Measurements from ENCODE around the gene MTX1.
A peak's percentile ranks its signal among the peaks of the same experiment; 100 is the strongest.

Gene MTX1

GRCh38 chr1:155169541-155169940 lies 39.0 kb upstream of the MTX1 start:
- peaks cover 3 to 38% (median 27%) of the 10 kb centered on the region in 4 donors for H3K4me1 ChIP-seq

GRCh38 chr1:155170101-155170785 lies 38.3 kb upstream of the MTX1 start:
- H3K27ac ChIP-seq, result no peak overlapping the region
- H3K27me3 ChIP-seq, result peaks cover 0 to 27% of the 10 kb centered on the region in 2 donors
- peak in 1 of 2 donors; percentile 7 for DNase-seq
- intact Hi-C loops (cut with DNase I; ENCODE audit: low total_unique reads), result no loop called here
- no peak overlapping the region for H3K4me3 ChIP-seq
- peaks cover 3 to 43% (median 29%) of the 10 kb centered on the region in 4 donors for H3K4me1 ChIP-seq
- H3K9me3 ChIP-seq, result no peaks in the 10 kb centered on the region
- TF ChIP-seq CTCF (IDR thresholded peaks at IDR 0.05), result no peak
- H3K36me3 ChIP-seq, result peaks cover 7 to 26% (median 22%) of the 10 kb centered on the region in 3 donors

More at GRCh38 chr1:155169541-155169940, 39.0 kb upstream of the MTX1 start:
- Histone ChIP-seq H3K9me3 (no peaks in the 10 kb centered on the region), H3K27me3 (peaks cover 0 to 20% of the 10 kb centered on the region in 2 donors), H3K4me3 (no peak overlapping the region), H3K27ac (no peak overlapping the region), H3K36me3 (peaks cover 7 to 26% (median 22%) of the 10 kb centered on the region in 3 donors)
- DNase-seq, result no peak
- intact Hi-C loops (cut with DNase I; ENCODE audit: low total_unique reads), result no loop called here
- TF ChIP-seq CTCF (IDR thresholded peaks at IDR 0.05), result no peak

GRCh38 chr1:155170806-155171205 lies 37.7 kb upstream of the MTX1 start:
- H3K36me3 ChIP-seq, result peaks cover 7 to 26% (median 22%) of the 10 kb centered on the region in 3 donors
- DNase-seq, result no peak
- peaks cover 3 to 43% (median 29%) of the 10 kb centered on the region in 4 donors for H3K4me1 ChIP-seq
- intact Hi-C loops (cut with DNase I; ENCODE audit: low total_unique reads), result no loop called here
- H3K9me3 ChIP-seq, result no peaks in the 10 kb centered on the region
- peaks cover 0 to 31% of the 10 kb centered on the region in 2 donors for H3K27me3 ChIP-seq
- H3K27ac ChIP-seq, result no peak overlapping the region
- H3K4me3 ChIP-seq, result no peak overlapping the region
- no peak for TF ChIP-seq CTCF (IDR thresholded peaks at IDR 0.05)

- peak in 1 of 2 donors; percentile 12 for DNase-seq
- Histone ChIP-seq H3K36me3 (peaks cover 7 to 26% (median 22%) of the 10 kb centered on the region in 3 donors), H3K4me3 (peak overlapping the region; percentile 79 to 80), H3K27me3 (peaks cover 0 to 24% of the 10 kb centered on the region in 2 donors), H3K4me1 (peaks cover 3 to 40% (median 26%) of the 10 kb centered on the region in 4 donors), H3K9me3 (no peaks in the 10 kb centered on the region), H3K27ac (peak overlapping the region; percentile 89 to 94)
- intact Hi-C loops (cut with DNase I; ENCODE audit: low total_unique reads), result no loop called here
- no peak for TF ChIP-seq CTCF (IDR thresholded peaks at IDR 0.05)
These were observed 36.4 kb upstream of the MTX1 start for GRCh38 chr1:155171836-155172731.

GRCh38 chr1:155172732-155173477 lies 35.6 kb upstream of the MTX1 start, which contains the start of gene KRTCAP2:
TSS of gene KRTCAP2 (minus strand) at chr1:155173304. CDS start at chr1:155173224, 80 bp downstream.
- intact Hi-C loops (cut with DNase I; ENCODE audit: low total_unique reads), result no loop called here
- peak; percentile 93 to 94 for TF ChIP-seq CTCF (IDR thresholded peaks at IDR 0.05)
- H3K4me3 ChIP-seq, result peak within 1 kb of the TSS; percentile 79 to 80
- no peaks in the 10 kb centered on the region for H3K9me3 ChIP-seq
- H3K27me3 ChIP-seq, result peaks cover 0 to 20% of the 10 kb centered on the region in 2 donors
- H3K36me3 ChIP-seq, result peaks cover 7 to 26% (median 22%) of the 10 kb centered on the region in 3 donors
- peak within 1 kb of the TSS; percentile 89 to 94 for H3K27ac ChIP-seq
- peak; percentile 94 to 97 for DNase-seq
- peaks cover 0 to 36% (median 20%) of the 10 kb centered on the region in 4 donors for H3K4me1 ChIP-seq

All from tibial artery (tissue), 4 donors.